K562 (cell line): ENCODE measurements around the gene SLC11A1.

ENCODE experiments used
- CHD1 ChIP-seq: fragments of 200-600 bp; sonication (generic); IDR thresholded peaks from one replicate; pipeline ENCODE4 v1.6.1; 2012; ENCODE audit warnings: mild to moderate bottlenecking, moderate library complexity, low read length, inconsistent platforms
- ELK3 ChIP-seq: fragments of 450-650 bp; formaldehyde crosslinking; IDR thresholded peaks from 2 replicates; pipeline ENCODE4 v1.4.0; 2020; ENCODE audit warnings: mild to moderate bottlenecking
- HLTF ChIP-seq: fragments of 450-650 bp; IDR thresholded peaks from 2 replicates; pipeline ENCODE4 v1.6.1; 2016
- MTA3 ChIP-seq: fragments of 450-650 bp; formaldehyde crosslinking; IDR thresholded peaks from 2 replicates; pipeline ENCODE4 v1.6.1; 2017; ENCODE audit warnings: mild to moderate bottlenecking, borderline replicate concordance
- RBM14 ChIP-seq: fragments of 200-400 bp; formaldehyde crosslinking; IDR thresholded peaks from 2 replicates; pipeline ENCODE4 v1.6.1; 2018; ENCODE audit warnings: low read depth, mild to moderate bottlenecking, low read length, moderate library complexity, borderline replicate concordance; ENCODE audit not compliant: insufficient read depth
- TCF7L2 ChIP-seq: fragments of 150-350 bp; IDR thresholded peaks from 2 replicates; pipeline ENCODE4 v1.6.1; 2016; ENCODE audit warnings: low read depth, mild to moderate bottlenecking, low read length, moderate library complexity
- THRA ChIP-seq: fragments of 450-650 bp; IDR thresholded peaks from 2 replicates; pipeline ENCODE4 v1.6.1; 2017; ENCODE audit warnings: mild to moderate bottlenecking, moderate library complexity
- USF2 ChIP-seq: sonication (generic); formaldehyde crosslinking; IDR thresholded peaks from 2 replicates; pipeline ENCODE4 v1.5.0; 2020; ENCODE audit warnings: missing genetic modification reagents
- XRCC5 ChIP-seq: fragments of 200-400 bp; formaldehyde crosslinking; IDR thresholded peaks from 2 replicates; pipeline ENCODE4 v1.6.1; 2017; ENCODE audit warnings: low read depth, mild to moderate bottlenecking, low read length

- no peak for TF ChIP-seq HLTF
- TF ChIP-seq ELK3 (CRISPR knock-in tag): no peak
- TF ChIP-seq THRA: no peak
- TF ChIP-seq CHD1: no peak
- no peak for TF ChIP-seq RBM14
- no peak for TF ChIP-seq USF2 (CRISPR knock-in tag)
- no peak for TF ChIP-seq XRCC5
- TF ChIP-seq MTA3: no peak
- no peak for TF ChIP-seq TCF7L2
These were observed 37.2 kb upstream of the SLC11A1 start for GRCh38 chr2:218344755-218345417.
